ENCODE measurements around the gene CCR6.
A peak's percentile ranks its signal among the peaks of the same experiment; 100 is the strongest.

CCR6 gene

DNA sequence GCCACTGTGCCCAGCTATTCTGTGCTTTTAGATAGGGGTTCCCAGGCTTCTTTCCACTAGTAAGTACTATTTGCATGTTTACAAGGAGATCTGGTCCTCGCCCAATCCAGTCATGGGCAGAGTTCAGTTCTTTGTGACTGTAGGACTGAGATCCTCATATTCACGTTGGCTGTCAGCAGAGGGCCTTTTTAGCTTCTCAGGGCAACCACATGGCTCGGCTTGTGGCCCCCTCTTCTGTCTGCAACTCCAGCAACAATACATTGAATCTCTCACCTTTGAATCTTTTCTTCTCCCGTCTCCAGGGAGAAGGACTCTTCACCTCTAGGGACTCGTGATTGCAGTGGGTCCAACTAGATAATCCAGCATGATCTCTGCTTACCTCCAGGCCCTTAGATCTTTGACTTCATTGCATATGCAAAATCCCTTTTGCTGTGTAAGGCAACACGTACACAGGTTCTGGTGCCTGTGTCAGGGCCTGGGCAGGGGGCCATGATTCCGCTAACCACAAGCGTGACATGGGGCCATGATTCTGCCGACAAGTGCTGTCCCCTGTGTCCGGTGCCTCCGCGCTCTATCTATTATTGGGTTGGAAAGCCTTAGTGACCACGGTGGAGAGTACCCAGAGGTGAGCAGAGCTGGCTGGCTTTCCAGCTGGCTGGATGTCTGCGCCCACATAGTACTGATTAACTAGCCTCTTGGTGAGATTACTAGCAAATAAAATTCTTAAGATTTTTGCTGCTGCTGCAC is 5.1 kb downstream of the CCR6 start:
- no peak for DNase-seq
- H3K9me3 ChIP-seq (ENCODE audit: control insufficient read depth, low read length), result no peaks in the 10 kb centered on the region
- no peak overlapping the region for H3K27ac ChIP-seq (ENCODE audit: insufficient read depth, low read length, poor library complexity, severe bottlenecking)
- H3K4me1 ChIP-seq (ENCODE audit: control insufficient read depth, insufficient read depth, low read length, poor library complexity, severe bottlenecking), result peaks cover 29% of the 10 kb centered on the region
- peaks cover 4% of the 10 kb centered on the region for H3K36me3 ChIP-seq (ENCODE audit: control insufficient read depth, insufficient read depth, low read length)
- H3K27me3 ChIP-seq (replicated peaks; ENCODE audit: control insufficient read depth, insufficient read depth, low read length, poor library complexity, severe bottlenecking), result no peaks in the 10 kb centered on the region
- no peak overlapping the region for H3K4me3 ChIP-seq (ENCODE audit: insufficient read depth, low read depth, low read length, poor library complexity, severe bottlenecking)

DNA sequence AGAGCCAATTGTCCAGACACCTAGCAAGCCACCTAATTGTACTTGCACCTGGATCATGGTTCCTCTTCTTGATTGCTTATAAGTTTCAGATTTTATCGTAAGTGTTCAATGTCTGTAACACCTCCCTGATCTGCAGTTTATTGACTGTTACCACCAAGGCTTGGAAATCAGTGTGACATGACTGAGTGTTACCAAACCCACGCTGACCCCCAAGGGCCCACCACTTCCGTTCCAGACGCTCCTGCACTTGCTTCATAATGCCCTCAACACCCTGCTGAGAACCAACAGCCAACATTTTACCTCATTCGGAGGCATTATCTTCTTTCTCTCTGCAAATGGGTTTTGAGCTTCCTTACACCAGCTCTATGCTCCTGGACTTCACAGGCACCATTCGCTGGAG is 6.3 kb downstream of the CCR6 start:
- DNase-seq, result no peak
- Histone ChIP-seq H3K4me3 (ENCODE audit: insufficient read depth, low read depth, low read length, poor library complexity, severe bottlenecking) (no peak overlapping the region), H3K27ac (ENCODE audit: insufficient read depth, low read length, poor library complexity, severe bottlenecking) (no peak overlapping the region), H3K27me3 (replicated peaks; ENCODE audit: control insufficient read depth, insufficient read depth, low read length, poor library complexity, severe bottlenecking) (no peaks in the 10 kb centered on the region), H3K36me3 (ENCODE audit: control insufficient read depth, insufficient read depth, low read length) (peaks cover 4% of the 10 kb centered on the region), H3K4me1 (ENCODE audit: control insufficient read depth, insufficient read depth, low read length, poor library complexity, severe bottlenecking) (peaks cover 18% of the 10 kb centered on the region), H3K9me3 (ENCODE audit: control insufficient read depth, low read length) (no peaks in the 10 kb centered on the region)

GRCh38 chr6:167129562-167129961 is 6.7 kb downstream of the CCR6 start:
- Histone ChIP-seq H3K27ac (ENCODE audit: insufficient read depth, low read length, poor library complexity, severe bottlenecking) (no peak overlapping the region), H3K4me3 (ENCODE audit: insufficient read depth, low read depth, low read length, poor library complexity, severe bottlenecking) (no peak overlapping the region), H3K27me3 (replicated peaks; ENCODE audit: control insufficient read depth, insufficient read depth, low read length, poor library complexity, severe bottlenecking) (no peaks in the 10 kb centered on the region), H3K9me3 (ENCODE audit: control insufficient read depth, low read length) (no peaks in the 10 kb centered on the region), H3K36me3 (ENCODE audit: control insufficient read depth, insufficient read depth, low read length) (peaks cover 4% of the 10 kb centered on the region), H3K4me1 (ENCODE audit: control insufficient read depth, insufficient read depth, low read length, poor library complexity, severe bottlenecking) (peaks cover 17% of the 10 kb centered on the region)
- no peak for DNase-seq

GRCh38 chr6:167130008-167130677 is 7.2 kb downstream of the CCR6 start:
- H3K9me3 ChIP-seq (ENCODE audit: control insufficient read depth, low read length), result no peaks in the 10 kb centered on the region
- H3K4me3 ChIP-seq (ENCODE audit: insufficient read depth, low read depth, low read length, poor library complexity, severe bottlenecking), result no peak overlapping the region
- H3K27me3 ChIP-seq (replicated peaks; ENCODE audit: control insufficient read depth, insufficient read depth, low read length, poor library complexity, severe bottlenecking), result no peaks in the 10 kb centered on the region
- no peak for DNase-seq
- H3K4me1 ChIP-seq (ENCODE audit: control insufficient read depth, insufficient read depth, low read length, poor library complexity, severe bottlenecking), result peaks cover 11% of the 10 kb centered on the region
- peak overlapping the region; percentile 52 for H3K27ac ChIP-seq (ENCODE audit: insufficient read depth, low read length, poor library complexity, severe bottlenecking)
- peaks cover 7% of the 10 kb centered on the region for H3K36me3 ChIP-seq (ENCODE audit: control insufficient read depth, insufficient read depth, low read length)

DNA sequence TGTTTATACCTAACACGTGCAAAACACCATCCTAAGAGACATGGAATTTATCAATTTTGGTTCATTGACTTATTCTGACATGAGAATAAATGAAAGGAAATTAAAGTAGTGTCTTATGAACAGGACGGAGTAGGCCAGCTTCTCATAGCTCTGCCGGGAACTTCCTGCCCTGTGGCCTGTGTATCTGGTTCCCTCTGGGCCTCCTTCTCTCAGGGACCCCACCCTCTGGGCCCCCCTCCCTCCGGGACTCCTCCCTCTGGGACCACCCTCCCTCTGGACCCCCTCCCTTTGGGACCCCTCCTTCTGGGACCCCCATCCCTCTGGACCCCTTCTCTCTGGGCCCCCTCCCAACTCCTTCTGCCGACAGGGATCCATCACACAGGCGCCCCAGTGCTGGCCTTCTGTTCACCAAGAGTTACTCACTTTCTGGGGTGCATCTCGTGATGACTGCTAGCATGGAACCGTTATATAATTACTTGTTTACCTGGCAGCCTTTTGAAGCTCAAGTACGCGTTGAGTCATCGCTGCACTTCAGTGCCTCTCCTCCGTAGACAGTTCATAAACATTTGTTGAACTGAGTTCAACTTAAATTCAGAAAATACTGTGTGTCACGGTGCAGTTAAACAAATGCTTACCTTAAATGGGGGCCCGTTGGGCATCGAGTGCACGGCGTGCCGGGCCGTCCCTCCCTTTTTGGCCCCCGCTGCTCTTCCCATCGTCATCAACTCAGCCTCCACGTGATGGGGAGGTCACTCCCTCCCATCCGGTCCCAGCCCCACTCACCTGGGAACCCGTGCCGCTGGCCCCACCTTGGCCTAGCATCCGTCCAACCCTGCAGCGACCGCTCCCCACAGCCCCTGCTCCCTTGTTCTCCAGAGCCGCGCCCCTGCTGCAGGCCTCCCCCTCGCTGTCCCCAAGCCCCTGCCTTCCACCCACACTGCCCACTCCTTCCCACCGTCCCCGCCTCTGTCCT is 8.1 kb downstream of the CCR6 start:
- Histone ChIP-seq H3K36me3 (ENCODE audit: control insufficient read depth, insufficient read depth, low read length) (peaks cover 8% of the 10 kb centered on the region), H3K27me3 (replicated peaks; ENCODE audit: control insufficient read depth, insufficient read depth, low read length, poor library complexity, severe bottlenecking) (no peaks in the 10 kb centered on the region), H3K4me1 (ENCODE audit: control insufficient read depth, insufficient read depth, low read length, poor library complexity, severe bottlenecking) (peaks cover 6% of the 10 kb centered on the region), H3K27ac (ENCODE audit: insufficient read depth, low read length, poor library complexity, severe bottlenecking) (peak overlapping the region; percentile 52), H3K4me3 (ENCODE audit: insufficient read depth, low read depth, low read length, poor library complexity, severe bottlenecking) (no peak overlapping the region), H3K9me3 (ENCODE audit: control insufficient read depth, low read length) (no peaks in the 10 kb centered on the region)
- DNase-seq, result peak in 1 of 3 donors; percentile 41

DNA sequence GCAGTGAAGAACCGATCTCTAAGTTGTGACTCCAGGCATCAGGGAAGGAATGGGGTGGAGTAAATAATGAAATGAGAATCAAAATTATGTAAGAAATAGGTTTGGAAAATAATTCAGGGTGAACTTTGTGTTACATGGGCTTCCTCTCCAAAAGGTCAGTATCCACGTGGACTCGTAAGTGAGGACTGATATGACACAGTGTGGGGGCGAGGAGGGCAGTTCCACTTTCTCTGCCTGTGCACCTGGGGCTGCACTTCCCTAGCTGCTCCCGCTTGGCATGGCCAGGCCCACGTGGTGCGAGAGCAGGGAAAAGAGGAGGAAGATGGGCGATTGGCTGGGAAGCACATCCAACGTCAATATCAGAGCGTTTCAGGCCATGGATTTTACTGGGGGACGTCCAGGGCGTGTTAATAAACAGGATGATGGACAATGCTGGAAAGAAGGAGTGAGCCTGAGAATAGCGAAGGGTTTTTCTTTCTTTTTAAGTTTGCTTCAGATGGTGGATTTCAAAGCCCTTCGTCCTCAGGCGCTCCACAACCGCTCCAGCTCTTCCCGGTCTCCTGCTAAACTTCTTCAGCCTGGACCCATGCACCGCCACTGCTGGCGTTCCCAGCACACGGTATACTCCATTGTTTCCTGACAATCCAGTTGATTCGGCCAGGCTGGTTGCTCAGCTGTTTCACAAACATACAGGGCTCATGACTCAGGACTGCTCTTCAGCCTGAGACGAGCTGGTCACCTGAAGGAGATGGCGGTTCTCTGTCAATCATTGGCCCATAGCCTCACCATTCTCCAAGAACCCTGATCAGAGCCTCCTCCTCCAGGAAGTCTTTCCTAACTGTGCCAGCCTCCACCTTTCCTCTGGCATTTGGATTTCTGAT is 11.8 kb downstream of the CCR6 start:
- Histone ChIP-seq H3K4me3 (ENCODE audit: insufficient read depth, low read depth, low read length, poor library complexity, severe bottlenecking) (no peak overlapping the region), H3K27ac (ENCODE audit: insufficient read depth, low read length, poor library complexity, severe bottlenecking) (no peak overlapping the region), H3K4me1 (ENCODE audit: control insufficient read depth, insufficient read depth, low read length, poor library complexity, severe bottlenecking) (peaks cover 2% of the 10 kb centered on the region), H3K27me3 (replicated peaks; ENCODE audit: control insufficient read depth, insufficient read depth, low read length, poor library complexity, severe bottlenecking) (no peaks in the 10 kb centered on the region), H3K9me3 (ENCODE audit: control insufficient read depth, low read length) (no peaks in the 10 kb centered on the region), H3K36me3 (ENCODE audit: control insufficient read depth, insufficient read depth, low read length) (peaks cover 22% of the 10 kb centered on the region)
- DNase-seq, result no peak

DNA sequence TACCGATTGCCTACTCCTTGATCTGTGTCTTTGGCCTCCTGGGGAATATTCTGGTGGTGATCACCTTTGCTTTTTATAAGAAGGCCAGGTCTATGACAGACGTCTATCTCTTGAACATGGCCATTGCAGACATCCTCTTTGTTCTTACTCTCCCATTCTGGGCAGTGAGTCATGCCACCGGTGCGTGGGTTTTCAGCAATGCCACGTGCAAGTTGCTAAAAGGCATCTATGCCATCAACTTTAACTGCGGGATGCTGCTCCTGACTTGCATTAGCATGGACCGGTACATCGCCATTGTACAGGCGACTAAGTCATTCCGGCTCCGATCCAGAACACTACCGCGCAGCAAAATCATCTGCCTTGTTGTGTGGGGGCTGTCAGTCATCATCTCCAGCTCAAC is 13.5 kb downstream of the CCR6 start:
- no peak overlapping the region for H3K27ac ChIP-seq (ENCODE audit: insufficient read depth, low read length, poor library complexity, severe bottlenecking)
- peaks cover 22% of the 10 kb centered on the region for H3K36me3 ChIP-seq (ENCODE audit: control insufficient read depth, insufficient read depth, low read length)
- H3K4me1 ChIP-seq (ENCODE audit: control insufficient read depth, insufficient read depth, low read length, poor library complexity, severe bottlenecking), result peaks cover 5% of the 10 kb centered on the region
- no peaks in the 10 kb centered on the region for H3K27me3 ChIP-seq (replicated peaks; ENCODE audit: control insufficient read depth, insufficient read depth, low read length, poor library complexity, severe bottlenecking)
- DNase-seq, result no peak
- H3K4me3 ChIP-seq (ENCODE audit: insufficient read depth, low read depth, low read length, poor library complexity, severe bottlenecking), result no peak overlapping the region
- H3K9me3 ChIP-seq (ENCODE audit: control insufficient read depth, low read length), result no peaks in the 10 kb centered on the region

GRCh38 chr6:167137081-167137480 is 14.2 kb downstream of the CCR6 start:
- Histone ChIP-seq H3K4me1 (ENCODE audit: control insufficient read depth, insufficient read depth, low read length, poor library complexity, severe bottlenecking) (peaks cover 12% of the 10 kb centered on the region), H3K27ac (ENCODE audit: insufficient read depth, low read length, poor library complexity, severe bottlenecking) (no peak overlapping the region)

DNA sequence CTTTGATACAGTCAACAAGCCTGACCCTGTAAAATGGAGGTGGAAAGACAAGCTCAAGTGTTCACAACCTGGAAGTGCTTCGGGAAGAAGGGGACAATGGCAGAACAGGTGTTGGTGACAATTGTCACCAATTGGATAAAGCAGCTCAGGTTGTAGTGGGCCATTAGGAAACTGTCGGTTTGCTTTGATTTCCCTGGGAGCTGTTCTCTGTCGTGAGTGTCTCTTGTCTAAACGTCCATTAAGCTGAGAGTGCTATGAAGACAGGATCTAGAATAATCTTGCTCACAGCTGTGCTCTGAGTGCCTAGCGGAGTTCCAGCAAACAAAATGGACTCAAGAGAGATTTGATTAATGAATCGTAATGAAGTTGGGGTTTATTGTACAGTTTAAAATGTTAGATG is 15.0 kb downstream of the CCR6 start:
- no peak overlapping the region for H3K4me3 ChIP-seq (ENCODE audit: insufficient read depth, low read depth, low read length, poor library complexity, severe bottlenecking)

More at GRCh38 chr6:167137081-167137480, 14.2 kb downstream of the CCR6 start:
- H3K4me3 ChIP-seq (ENCODE audit: insufficient read depth, low read depth, low read length, poor library complexity, severe bottlenecking), result no peak overlapping the region
- peaks cover 22% of the 10 kb centered on the region for H3K36me3 ChIP-seq (ENCODE audit: control insufficient read depth, insufficient read depth, low read length)
- no peaks in the 10 kb centered on the region for H3K9me3 ChIP-seq (ENCODE audit: control insufficient read depth, low read length)
- no peaks in the 10 kb centered on the region for H3K27me3 ChIP-seq (replicated peaks; ENCODE audit: control insufficient read depth, insufficient read depth, low read length, poor library complexity, severe bottlenecking)
- DNase-seq, result no peak

More for the DNA sequence above, 15.0 kb downstream of the CCR6 start:
- H3K27me3 ChIP-seq (replicated peaks; ENCODE audit: control insufficient read depth, insufficient read depth, low read length, poor library complexity, severe bottlenecking), result no peaks in the 10 kb centered on the region
- H3K36me3 ChIP-seq (ENCODE audit: control insufficient read depth, insufficient read depth, low read length), result peaks cover 22% of the 10 kb centered on the region
- no peaks in the 10 kb centered on the region for H3K9me3 ChIP-seq (ENCODE audit: control insufficient read depth, low read length)
- DNase-seq, result no peak
- no peak overlapping the region for H3K27ac ChIP-seq (ENCODE audit: insufficient read depth, low read length, poor library complexity, severe bottlenecking)
- H3K4me1 ChIP-seq (ENCODE audit: control insufficient read depth, insufficient read depth, low read length, poor library complexity, severe bottlenecking), result peaks cover 13% of the 10 kb centered on the region

All from effector memory CD4-positive, alpha-beta T cell (primary cell).